HL-60/S4 treated with phorbol 12-myristate 13-acetate at 8.2 ng/mL for 4 days and 3 days (cell line): Measurements from ENCODE around the gene OR9Q1.
"Not testable (repeated sequence)": the region's sequence is repeated elsewhere in the genome, so short reads cannot be mapped to it uniquely, and the experiment has no call there.

Experiments used
- in situ Hi-C: fragments of 300-500 bp; cut with MboI; formaldehyde crosslinking; loops from 2 replicates; pipeline ENCODE4 v1.15.0; 2022; ENCODE audit warnings: low sequenced_read_pairs

OR9Q1 gene, protein sequence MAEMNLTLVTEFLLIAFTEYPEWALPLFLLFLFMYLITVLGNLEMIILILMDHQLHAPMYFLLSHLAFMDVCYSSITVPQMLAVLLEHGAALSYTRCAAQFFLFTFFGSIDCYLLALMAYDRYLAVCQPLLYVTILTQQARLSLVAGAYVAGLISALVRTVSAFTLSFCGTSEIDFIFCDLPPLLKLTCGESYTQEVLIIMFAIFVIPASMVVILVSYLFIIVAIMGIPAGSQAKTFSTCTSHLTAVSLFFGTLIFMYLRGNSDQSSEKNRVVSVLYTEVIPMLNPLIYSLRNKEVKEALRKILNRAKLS

DNA sequence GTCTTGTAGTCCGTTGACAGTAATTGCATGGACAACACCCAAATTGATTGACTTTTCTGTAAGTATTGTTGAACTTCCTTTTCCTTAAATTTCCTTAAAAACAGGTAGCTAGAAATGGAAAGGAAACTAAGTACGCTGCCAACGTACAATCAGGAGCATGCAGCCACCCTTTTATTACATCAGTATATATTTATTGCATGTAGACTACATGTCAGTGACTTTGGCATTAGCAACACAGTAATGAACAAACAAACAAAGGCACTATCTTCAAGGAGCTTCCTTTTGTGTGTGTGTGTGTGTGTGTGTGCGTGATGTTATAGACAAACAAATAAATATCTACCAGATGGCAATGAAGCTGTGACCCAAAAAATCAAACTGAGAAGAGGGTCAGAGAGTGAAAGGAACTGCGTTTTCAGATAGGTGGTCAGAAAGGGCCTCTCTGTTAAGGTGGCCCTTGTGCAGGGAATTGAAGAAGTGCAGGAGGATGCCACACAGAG, at the start of gene OR9Q1:
OR9Q1 (plus strand) TSS at position 447 of the 497 bp plus-strand sequence. CDS start 155,564 bp downstream, outside the sequence.
- in situ Hi-C loops: no loop called here

DNA sequence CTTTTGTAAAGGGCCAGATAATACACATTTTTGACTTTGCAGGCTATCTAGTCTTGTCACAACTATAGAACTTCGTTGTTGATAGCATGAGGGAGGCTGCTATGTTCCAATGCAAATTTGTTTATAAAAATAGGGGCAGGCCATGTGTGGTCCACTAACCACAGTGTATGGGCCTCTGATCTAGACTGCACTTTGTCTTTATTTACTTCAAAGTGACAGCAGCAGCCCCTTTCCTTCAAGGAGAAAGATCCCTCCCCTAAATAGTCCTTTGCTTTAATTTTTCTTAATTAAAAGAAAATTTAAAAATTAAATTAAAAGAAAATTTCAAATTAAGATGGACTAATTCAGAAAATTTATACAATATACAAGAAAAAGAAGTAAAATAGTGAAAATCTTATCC, 49.5 kb upstream of the OR9Q1 start:
- in situ Hi-C loops: no loop called here

DNA sequence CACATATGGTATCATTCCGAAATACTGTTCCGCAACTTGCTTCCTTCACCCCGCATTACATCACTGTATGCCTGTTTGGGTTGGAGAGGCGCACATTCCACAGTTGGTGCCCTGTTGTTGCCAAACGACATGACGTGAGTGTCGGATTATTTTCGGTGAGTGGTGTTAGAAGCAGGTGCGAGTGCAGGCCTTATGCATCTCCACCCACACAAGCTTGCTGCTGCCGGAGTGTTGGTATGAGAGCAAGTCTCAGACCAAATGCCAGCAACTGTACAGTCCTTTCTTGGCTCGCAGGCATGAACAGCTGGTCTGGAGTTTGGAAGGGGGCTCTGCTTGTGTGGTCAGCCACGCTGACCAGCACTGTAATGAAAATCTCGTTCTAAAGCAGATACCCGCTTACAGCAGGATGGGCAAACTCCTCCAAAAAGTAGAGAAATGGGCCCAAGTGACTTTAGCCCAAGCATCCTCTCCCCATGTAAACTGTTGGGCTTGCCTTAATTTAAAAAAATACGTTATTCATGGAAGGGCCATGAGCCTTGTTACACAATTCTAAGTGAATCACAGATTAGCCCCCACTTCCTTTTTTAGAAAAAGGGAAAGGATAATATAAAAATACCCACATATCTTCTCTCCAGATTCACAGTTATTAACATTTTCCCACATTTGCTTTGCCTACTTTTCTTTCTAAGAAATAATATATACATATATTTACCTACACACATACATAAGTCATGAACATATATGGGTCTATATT, 48.7 kb upstream of the OR9Q1 start:
- in situ Hi-C loops: no loop called here

DNA sequence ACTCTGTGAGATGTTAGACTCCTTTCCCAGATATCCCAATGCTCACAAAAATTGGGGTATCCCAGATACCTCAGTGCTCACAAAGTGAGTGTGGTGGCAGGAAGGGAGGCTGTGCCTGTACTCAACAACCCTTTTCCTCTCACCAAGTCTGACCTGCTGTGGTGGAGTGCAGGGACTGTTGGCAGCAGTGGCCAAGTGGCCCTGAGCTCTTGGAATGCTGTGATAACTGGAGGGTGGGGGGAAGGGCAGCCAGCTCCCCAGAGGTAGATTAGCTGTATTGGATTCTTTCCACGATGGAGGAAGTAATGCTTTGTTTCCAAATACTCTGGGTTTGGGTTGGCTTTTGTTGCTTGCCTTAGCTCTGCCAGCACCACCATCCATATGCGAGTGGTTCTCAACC, 46.0 kb upstream of the OR9Q1 start:
- in situ Hi-C loops: no loop called here

DNA sequence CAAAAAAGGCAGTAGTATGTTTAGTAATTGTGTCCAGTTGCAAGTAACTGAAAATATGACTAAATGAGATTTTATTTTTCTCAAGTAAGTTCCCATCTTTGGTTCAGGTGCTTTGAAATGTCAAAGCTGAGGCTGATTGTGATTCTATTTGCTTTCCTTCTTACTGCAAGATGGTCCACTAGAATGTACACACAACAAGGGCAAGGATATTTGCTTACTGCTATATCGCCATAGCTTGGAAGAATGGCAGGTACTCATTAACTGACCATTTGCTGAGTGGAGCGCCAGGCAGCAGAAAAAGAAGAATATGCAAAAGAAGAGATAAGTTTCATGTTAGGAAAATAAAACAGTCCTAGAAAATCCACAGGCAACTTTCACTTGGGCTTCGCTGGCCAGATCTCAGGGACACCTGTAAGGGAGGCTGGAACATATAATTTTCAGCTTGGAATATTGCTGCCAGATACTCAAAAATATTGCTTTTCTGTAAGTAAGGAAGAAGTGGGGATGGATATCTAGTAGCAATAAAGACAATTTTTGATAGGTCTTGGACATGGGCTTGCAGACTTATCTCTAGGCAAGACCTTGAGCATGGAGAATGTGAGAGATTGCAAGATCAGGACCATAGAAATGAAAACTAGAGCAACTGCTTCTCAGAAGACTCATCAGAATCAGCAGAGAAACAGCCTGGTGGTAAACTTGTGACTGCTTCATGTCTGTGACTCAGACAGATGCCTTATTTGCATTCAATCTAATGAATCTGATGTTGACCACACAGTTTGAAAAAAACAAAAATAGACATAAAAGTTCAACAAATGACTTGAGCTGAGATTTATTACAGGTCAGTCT, 44.8 kb upstream of the OR9Q1 start:
- in situ Hi-C loops: no loop called here

DNA sequence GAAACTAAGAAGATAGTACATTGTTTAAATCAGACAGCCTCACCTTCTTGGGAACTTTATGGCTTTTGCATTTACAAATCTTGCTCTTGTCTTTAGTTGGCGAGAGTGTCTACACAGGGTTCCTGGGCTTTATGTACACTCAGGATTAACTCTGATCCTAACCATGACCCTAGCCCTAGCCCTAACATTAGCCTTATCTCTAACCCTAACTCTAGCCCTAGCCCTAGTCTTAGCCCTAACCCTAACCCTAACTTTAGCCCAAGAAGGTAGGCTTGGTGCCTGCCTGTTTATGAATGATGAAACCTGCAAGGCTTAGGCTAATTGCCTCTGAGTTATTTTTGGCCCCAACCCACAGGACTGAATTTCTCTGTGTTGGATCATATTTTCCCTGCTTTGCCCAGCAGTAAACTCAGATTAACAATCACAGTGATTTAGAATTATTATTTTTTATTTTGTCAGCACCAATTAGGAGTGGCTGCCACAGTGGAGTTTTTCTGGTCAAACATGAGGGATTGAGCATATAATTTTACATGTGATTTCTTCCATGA, 44.1 kb upstream of the OR9Q1 start:
- in situ Hi-C loops: no loop called here

DNA sequence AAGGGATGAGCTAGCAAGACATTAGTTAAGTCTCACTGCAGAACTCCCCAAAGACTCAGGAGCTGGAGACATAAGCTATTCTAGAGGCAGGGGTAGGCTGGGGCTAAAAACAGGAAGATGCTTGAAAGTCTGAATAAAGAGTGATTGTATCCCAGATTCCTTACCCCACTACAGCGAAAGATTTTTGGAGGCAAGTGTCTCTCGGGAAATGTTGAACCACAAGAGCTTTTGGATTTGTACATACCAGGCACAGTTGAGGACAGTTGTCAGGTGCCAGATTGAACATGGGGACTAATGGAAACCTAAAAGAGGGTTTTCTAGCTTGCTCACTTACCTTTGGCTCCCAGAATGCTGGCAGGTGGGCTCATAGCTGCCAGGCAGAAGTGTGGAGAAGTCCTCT, 43.5 kb upstream of the OR9Q1 start:
- in situ Hi-C loops: no loop called here

DNA sequence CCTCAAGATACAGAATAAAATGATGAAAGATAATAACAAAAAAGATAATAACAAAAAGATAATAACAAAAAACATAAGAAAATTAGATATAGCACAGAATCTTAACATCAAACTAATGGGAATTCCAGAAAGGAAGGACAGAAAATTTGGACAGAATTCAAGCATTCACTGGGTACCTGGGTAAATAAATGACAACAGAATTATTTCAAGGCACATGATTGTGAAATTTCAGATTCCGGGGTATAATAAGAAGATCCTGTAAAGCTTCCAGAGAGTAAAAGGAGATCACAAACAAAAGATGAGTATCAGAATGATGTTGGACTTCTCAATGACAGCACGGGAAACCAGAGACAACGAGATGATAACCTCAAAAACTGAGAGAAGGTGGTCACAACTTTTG, 42.1 kb upstream of the OR9Q1 start:
- in situ Hi-C loops: no loop called here

DNA sequence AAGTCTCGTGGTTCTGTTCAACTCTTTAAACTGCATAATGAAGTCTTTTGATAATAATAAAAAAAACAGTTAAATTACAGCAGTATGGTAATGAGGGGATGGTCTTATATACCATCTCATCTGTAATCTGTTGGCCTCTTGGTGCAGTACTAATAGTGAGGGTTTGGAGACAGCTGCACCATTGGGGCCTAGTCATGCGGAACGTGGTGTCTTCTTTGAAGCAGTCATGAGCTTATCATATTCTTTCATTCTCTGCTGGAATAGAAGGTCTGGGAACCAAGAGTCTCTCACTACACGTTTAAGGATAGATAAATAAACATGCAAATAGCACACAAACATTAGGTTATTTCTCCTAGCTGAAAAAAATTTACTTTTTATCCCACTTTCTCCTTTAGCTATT, 40.9 kb upstream of the OR9Q1 start:
- in situ Hi-C loops: no loop called here

DNA sequence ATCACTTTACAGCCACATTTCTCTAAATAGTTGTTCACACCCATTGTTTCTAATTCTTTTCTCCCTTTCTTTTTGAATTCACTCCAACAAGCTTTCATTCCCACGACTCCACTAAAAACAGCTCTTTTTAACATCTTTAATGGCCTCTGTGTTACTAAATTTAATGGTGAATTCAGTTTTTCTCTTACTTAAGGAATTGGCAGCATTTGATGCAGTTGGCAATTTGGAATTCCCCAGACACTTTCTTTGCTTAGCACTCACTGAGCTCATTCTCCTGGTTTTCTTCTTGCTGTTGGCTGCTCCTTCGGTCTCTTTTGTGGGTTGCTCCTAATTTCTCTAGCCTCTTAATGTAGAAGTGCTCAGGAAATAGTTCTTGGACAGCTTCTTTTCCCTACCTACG, 40.5 kb upstream of the OR9Q1 start:
- in situ Hi-C loops: no loop called here

DNA sequence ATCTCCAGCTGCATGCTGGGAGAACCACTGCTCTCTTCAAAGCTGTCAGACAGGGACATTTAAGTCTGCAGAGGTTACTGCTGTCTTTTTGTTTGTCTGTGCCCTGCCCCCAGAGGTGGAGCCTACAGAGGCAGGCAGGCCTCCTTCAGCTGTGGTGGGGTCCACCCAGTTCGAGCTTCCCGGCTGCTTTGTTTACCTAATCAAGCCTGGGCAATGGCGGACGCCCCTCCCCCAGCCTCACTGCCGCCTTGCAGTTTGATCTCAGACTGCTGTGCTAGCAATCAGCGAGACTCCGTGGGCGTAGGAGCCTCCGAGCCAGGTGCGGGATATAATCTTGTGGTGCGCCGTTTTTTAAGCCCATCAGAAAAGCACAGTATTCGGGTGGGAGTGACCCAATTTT, 24.2 kb upstream of the OR9Q1 start:
- in situ Hi-C loops: not testable (repeated sequence)

DNA sequence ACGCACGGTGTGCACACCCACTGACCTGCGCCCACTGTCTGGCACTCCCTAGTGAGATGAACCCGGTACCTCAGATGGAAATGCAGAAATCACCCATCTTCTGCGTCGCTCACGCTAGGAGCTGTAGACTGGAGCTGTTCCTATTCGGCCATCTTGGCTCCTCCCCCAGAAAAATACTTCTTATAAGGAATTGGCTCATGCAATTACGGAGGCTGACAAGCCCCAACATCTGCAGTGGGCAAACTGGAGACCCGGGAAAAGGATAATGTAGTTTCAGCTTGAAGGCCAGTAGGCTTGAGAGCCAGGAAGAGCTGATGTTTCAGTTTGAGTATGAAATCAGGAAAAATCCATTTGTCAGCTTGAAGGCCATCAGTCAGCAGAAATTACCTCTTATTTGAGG, 23.7 kb upstream of the OR9Q1 start:
- in situ Hi-C loops: not testable (repeated sequence)

DNA sequence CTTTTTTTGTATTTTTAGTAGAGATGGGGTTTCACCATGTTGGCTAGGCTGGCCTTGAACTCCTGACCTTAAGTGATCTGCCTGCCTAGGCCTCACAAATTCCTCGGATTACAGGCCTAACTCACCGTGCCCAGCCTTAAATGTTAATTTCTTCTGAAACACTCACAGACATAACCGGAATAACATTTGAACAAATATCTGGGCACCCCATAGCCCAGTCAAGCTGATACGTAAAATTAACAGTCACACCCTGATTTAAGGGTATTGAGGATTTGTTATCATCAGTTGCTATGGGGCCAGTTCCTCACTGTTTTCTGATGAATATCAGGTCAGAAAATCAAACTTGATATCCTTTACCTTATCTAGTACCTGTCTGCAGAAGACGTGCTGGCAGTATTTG, 23.0 kb upstream of the OR9Q1 start:
- in situ Hi-C loops: no loop called here

DNA sequence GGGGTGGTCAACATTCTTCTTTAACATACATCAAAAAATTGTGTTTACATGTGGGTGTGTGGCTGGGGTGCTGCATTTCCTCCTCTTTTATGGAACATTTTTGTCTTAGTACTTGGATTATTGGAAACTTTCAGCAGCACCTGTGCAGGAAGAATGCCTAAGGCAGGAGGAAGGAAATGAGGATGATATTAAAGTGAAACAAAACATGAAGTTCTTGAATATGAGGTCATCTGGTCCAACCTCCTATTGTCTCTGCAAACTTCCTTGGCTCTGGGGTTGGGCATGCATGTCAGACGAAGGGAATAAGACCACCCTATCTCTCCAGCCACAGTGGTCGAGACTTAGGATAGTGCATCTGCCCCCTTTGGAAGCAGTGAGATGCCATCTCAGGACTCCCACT, 20.6 kb upstream of the OR9Q1 start:
- in situ Hi-C loops: no loop called here

DNA sequence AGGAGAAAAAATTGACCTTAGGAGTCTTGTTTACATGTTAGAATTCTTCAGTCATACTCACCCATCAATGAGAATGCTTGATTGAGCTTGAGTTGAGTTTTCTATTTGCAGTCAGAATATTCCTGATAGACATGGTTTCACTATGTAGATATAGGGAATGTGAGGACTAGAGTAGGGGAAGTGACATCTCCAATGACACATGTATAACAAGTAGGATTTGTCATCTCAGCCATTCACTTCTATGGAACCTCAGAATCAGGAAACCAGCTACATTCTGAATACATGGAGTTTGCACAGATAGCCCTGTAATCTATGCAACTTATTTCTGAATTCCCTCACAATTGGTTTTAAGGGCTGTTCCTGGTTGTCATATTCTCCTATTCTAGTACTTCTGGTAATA, 20.1 kb upstream of the OR9Q1 start:
- in situ Hi-C loops: no loop called here

DNA sequence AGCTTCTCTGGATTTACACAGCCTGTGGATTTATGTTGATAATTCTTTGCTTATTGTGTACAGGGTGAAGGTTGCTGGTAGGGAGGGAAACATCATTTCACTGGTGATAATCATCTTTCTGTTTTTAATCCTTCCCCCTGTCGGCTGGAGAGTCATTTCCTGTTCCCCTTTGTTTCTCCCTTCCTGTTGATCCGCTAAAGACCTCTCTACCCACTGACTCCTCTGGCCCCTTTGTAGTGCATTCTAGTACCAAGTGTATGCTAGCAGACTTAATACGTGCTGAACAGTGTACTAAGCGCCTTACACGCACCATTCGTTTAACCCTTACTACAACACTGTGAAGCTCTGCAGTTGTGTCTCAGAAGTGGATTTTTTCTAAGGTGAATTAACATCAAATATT, 19.0 kb upstream of the OR9Q1 start:
- in situ Hi-C loops: no loop called here

DNA sequence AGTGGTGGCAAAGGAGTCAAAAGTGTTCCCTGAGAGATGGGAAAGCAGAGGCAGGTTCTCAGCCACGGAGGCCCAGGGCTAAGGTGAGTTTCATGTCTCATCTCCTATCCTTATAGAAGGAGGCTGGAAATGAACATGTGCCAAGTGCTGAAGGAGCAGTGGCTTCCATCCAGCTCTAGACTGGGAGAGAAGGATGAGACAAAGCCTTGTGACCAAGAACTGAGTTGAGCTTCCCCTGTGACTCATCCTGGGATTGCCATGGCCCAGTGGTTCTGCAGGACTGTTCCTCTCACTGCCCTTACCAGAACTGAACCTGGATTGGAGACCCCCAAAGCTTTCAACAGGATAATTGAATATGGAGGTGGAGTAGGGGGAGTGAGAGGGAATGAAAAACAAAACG, 16.7 kb upstream of the OR9Q1 start:
- in situ Hi-C loops: no loop called here

DNA sequence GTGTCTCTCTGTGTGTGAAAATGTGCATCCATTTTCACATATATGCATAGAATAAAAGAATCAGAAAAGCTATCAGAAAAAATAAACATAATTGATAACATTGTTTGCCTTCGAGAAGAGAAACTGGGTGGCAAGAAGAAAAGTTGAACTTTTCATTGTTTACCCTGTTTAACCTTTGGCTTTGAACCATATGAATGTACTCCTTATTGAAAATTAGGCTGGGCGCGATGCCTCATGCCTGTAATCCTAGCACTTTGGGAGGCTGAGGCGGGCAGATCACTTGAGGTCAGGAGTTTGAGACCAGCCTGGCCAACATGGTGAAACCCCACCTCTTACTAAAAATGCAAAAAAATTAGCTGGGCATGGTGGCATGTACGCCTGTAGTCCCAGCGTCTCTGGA, 11.9 kb upstream of the OR9Q1 start:
- in situ Hi-C loops: no loop called here

DNA sequence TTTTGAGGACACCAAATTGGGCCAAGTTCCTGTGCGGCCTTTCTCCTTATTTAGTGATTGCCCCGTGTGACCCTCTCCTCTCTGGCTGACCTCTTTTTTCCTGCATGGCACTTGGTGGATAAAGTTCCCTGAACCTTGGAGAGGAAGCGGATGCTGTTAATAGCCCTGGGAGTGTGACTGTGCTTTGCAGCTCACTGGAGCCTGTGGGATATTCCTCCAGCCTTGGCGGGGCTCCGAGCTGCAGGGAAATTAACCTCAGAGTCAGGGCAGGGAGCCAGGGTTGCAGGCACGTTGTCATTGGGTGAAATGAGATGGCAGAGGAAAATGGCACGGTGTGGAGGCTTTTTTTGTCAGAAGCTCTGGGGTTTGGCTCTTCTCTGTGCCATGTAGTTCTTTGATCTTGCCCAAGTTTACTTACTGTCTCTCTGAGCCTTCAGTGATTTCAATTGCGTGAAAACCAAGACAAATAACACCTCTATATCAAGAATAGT, 965 bp downstream of the OR9Q1 start:
- in situ Hi-C loops: loop anchor here (25.0 kb wide), 1 partner anchor 87 kb away; no protein-coding TSS in a partner anchor

DNA sequence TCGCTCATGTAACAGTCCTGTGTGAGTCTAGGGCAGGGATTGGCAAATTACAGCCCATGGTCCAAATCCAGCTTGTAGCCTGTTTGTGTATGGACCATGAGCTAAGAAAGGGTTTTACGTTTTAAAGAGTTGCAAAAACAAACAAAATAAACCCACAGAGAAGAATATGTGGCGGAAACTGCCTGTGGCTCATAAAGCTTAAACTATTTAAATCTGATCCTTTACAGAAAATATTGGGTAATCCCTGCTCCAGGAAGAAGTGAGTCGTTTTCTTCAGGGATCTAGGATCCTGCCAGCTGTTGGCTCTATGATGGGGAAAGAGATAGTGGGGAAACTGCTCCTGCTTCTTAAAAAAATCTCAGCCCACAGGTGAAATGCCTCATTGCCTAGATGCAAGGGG, 3.7 kb downstream of the OR9Q1 start:
- in situ Hi-C loops: loop anchor here (25.0 kb wide), 1 partner anchor 90 kb away; no protein-coding TSS in a partner anchor
